ENCODE results near the gene STX3.

DNA sequence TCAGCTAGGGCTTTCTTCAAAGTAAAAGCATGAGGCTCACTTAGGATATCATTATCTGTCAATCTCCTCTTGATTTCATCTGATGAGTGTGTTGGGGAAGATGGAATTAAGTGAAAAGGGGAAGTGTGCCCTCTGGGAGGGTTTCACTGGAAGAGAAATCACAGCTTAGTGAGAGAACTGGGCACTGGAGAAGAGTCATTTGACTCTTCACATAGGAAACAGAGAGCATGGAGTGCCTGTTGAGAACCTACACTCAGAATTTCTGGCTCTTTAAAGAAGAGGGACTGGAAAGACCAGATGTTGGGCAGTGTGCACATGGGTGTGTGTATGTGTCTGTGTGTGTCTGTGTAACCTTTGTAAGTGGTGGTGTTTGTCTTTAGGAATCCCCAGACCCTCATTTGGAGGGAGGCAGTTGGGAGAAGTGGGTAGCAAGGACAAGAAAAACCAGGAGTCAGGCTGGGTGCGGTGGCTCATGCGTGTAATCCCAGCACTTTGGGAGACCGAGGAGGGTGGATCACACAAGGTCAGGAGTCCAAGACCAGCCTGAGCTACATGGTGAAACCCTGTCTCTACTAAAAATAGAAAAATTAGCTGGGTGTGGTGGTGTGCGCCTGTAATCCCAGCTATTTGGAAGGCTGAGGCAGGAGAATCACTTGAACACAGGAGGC lies 10.0 kb downstream of the STX3 start:
- TF ChIP-seq, protein P1, sequence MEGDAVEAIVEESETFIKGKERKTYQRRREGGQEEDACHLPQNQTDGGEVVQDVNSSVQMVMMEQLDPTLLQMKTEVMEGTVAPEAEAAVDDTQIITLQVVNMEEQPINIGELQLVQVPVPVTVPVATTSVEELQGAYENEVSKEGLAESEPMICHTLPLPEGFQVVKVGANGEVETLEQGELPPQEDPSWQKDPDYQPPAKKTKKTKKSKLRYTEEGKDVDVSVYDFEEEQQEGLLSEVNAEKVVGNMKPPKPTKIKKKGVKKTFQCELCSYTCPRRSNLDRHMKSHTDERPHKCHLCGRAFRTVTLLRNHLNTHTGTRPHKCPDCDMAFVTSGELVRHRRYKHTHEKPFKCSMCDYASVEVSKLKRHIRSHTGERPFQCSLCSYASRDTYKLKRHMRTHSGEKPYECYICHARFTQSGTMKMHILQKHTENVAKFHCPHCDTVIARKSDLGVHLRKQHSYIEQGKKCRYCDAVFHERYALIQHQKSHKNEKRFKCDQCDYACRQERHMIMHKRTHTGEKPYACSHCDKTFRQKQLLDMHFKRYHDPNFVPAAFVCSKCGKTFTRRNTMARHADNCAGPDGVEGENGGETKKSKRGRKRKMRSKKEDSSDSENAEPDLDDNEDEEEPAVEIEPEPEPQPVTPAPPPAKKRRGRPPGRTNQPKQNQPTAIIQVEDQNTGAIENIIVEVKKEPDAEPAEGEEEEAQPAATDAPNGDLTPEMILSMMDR (IDR thresholded peaks at IDR 0.05): no peak
- TF ChIP-seq EZH2 (IDR thresholded peaks at IDR 0.05): no peak
- no peak for TF ChIP-seq EZH2phosphoT487 (IDR thresholded peaks at IDR 0.05)

Measured in neural progenitor cell (in vitro differentiated cells).